OCI-LY7 (cell line): ENCODE results near the gene HLA-DOA. TPM values are rescaled to one million over a fixed set of nuclear protein-coding genes. Genes with fewer than 3 reads are reported as not detected.

Source experiments
- BruUV-seq: library from RNA; stranded (reverse); fragments of 400-500 nt; replicated peaks from 2 replicates; lab custom pipeline; 2021; lab: Mats Ljungman, UMichigan
- CTCF ChIA-PET: fragments of 300-600 bp; sonication (Branson Sonifier 250); formaldehyde crosslinking; loops from one replicate; lab custom pipeline; 2022; ENCODE audit warnings: antibody characterized with exemption; ENCODE audit not compliant: unreplicated experiment; lab: Charles Lee
- POLR2A ChIA-PET: fragments of 300-600 bp; sonication (Branson Sonifier 250); formaldehyde crosslinking; loops from one replicate; lab custom pipeline; 2022; ENCODE audit warnings: antibody characterized with exemption; lab: Charles Lee
- DNase-seq: peaks from one replicate; pipeline ENCODE4 v3.0.0-alpha.2; 2015; ENCODE audit warnings: low spot score
- H2AFZ ChIP-seq: fragments of 200-600 bp; sonication (generic), shearing (Covaris generic); 2 replicates; pipeline ENCODE4 v1.6.1; 2014; ENCODE audit warnings: mild to moderate bottlenecking, antibody characterized with exemption, low read length, moderate library complexity
- H3K27ac ChIP-seq: fragments of 200-600 bp; sonication (generic); 2 replicates; pipeline ENCODE4 v1.5.1; 2014; ENCODE audit warnings: mixed run types, low read depth, mild to moderate bottlenecking, moderate library complexity, low read length, inconsistent platforms; ENCODE audit not compliant: poor library complexity, severe bottlenecking
- H3K36me3 ChIP-seq: fragments of 200-600 bp; sonication (generic); 2 replicates; pipeline ENCODE4 v1.6.1; 2014; ENCODE audit warnings: mild to moderate bottlenecking, antibody characterized with exemption, low read length, moderate library complexity, mixed read lengths; ENCODE audit not compliant: insufficient read depth
- H3K4me1 ChIP-seq: fragments of 200-600 bp; sonication (generic); 2 replicates; pipeline ENCODE4 v1.5.1; 2014; ENCODE audit warnings: mild to moderate bottlenecking, low read length; ENCODE audit not compliant: insufficient read depth, poor library complexity, severe bottlenecking
- H3K4me2 ChIP-seq: fragments of 200-600 bp; sonication (generic); 2 replicates; pipeline ENCODE4 v1.6.1; 2014; ENCODE audit warnings: mild to moderate bottlenecking, low read length
- H3K4me3 ChIP-seq: fragments of 200-600 bp; sonication (generic); 2 replicates; pipeline ENCODE4 v1.5.1; 2014; ENCODE audit warnings: mild to moderate bottlenecking, low read depth, low read length; ENCODE audit not compliant: poor library complexity, severe bottlenecking
- H3K79me2 ChIP-seq: fragments of 200-600 bp; sonication (generic); 2 replicates; pipeline ENCODE4 v1.6.1; 2016; ENCODE audit warnings: low read depth, mild to moderate bottlenecking, low read length, moderate library complexity, mixed read lengths; ENCODE audit not compliant: insufficient read depth
- H3K9me2 ChIP-seq: fragments of 200-600 bp; sonication (generic); 2 replicates; pipeline ENCODE4 v1.6.1; 2016; ENCODE audit warnings: mild to moderate bottlenecking, low read length, mixed read lengths; ENCODE audit not compliant: insufficient read depth
- H3K9me3 ChIP-seq: fragments of 200-600 bp; sonication (generic); 2 replicates; pipeline ENCODE4 v1.6.1; 2014; ENCODE audit warnings: mild to moderate bottlenecking, mixed run types, low read length, mixed read lengths
- H4K20me1 ChIP-seq: fragments of 200-600 bp; sonication (generic); 2 replicates; pipeline ENCODE4 v1.6.1; 2014; ENCODE audit warnings: mild to moderate bottlenecking, antibody characterized with exemption, low read length, moderate library complexity, mixed read lengths; ENCODE audit not compliant: insufficient read depth
- EZH2phosphoT487 ChIP-seq: fragments of 200-600 bp; sonication (generic); IDR thresholded peaks from 2 replicates; pipeline ENCODE4 v1.6.1; 2018; ENCODE audit warnings: low read depth, borderline replicate concordance, mild to moderate bottlenecking, mixed run types, antibody characterized with exemption, low read length, moderate library complexity, mixed read lengths
- intact Hi-C: fragments of 100-400 bp; cut with micrococcal nuclease; formaldehyde crosslinking; loops from one replicate; pipeline ENCODE4 v1.10.0; 2022; ENCODE audit not compliant: unreplicated experiment
- total RNA-seq, 2 experiments: library from RNA; depleted of rRNA in 1 of 2; stranded (reverse); fragments of >200 nt in 1 of 2; shearing (Covaris generic) in 1 of 2; gene quantifications; 2 replicates each; pipeline ENCODE4 v1.2.3, GENCODE V29; 2014 to 2022
- TF ChIP-seq, protein P1 (sequence below): fragments of 200-600 bp; sonication (generic); conservative IDR thresholded peaks from 2 replicates; pipeline ENCODE4 v1.5.1; 2014; ENCODE audit warnings: mild to moderate bottlenecking, antibody characterized with exemption, low read length, moderate library complexity, mixed read lengths

The HLA-DOA gene
- total RNA-seq, 2 experiments from 2014 or later = 55.0 to 78.3 TPM

DNA sequence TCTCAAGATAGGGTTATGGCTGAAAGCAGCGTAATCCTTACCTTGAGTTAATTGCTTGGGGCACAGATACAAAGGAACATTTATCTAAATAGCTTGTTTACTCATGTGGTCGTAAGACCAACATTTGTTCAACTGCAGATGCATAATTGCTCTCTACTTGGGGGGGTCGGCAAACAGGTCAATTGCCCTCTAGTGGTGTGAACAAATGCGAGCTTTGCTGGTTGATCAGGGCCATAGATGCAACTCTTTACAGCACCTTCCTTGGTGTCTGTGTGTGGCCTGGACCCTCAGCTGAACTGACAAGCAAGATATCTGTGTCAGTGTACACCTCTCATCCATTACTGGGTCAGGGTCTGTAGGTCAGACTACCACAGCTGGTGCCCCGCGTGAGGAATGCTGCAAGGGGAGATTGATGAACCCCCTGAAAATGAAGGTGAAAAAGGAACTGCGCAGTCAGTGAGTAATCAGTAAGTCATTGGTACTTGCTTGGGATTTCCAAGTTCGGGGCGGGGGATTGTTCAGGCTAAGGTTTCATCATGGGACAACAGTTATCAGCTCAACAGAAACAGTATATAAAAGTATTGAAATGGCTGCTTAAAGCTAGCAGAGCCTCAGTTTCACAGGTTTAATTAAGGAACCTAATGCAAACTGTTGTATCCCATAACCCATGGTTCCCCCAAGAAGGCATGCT is 40.1 kb upstream of the HLA-DOA start:
- Histone ChIP-seq H3K4me2 (no peak overlapping the region), H2AFZ (no peak overlapping the region), H4K20me1 (no peaks in the 10 kb centered on the region), H3K79me2 (no peaks in the 10 kb centered on the region), H3K4me3 (no peak overlapping the region), H3K9me3 (peaks cover 22% of the 10 kb centered on the region; the same call in 1 of the 2 replicates), H3K36me3 (no peaks in the 10 kb centered on the region), H3K4me1 (peaks cover 3% of the 10 kb centered on the region), H3K9me2 (no peaks in the 10 kb centered on the region), H3K27ac (no peak overlapping the region)
- peak; percentile 44 for DNase-seq
- POLR2A ChIA-PET = interaction anchor here (0.7 to 2.6 kb wide), 4 partner anchors 19 to 33 kb away, joined by 3 to 12 read pairs (median 4); partner anchors contain the start of gene HLA-DPA1
- intact Hi-C loops = loop anchor here (2.0 kb wide), 1 partner anchor 35 kb away; no protein-coding TSS in a partner anchor
- CTCF ChIA-PET = interaction anchor here (0.9 to 1.4 kb wide), 3 partner anchors 13 to 100 kb away, joined by 3 read pairs; no protein-coding TSS in a partner anchor
- BruUV-seq = no TSS peak
- TF ChIP-seq, protein P1, sequence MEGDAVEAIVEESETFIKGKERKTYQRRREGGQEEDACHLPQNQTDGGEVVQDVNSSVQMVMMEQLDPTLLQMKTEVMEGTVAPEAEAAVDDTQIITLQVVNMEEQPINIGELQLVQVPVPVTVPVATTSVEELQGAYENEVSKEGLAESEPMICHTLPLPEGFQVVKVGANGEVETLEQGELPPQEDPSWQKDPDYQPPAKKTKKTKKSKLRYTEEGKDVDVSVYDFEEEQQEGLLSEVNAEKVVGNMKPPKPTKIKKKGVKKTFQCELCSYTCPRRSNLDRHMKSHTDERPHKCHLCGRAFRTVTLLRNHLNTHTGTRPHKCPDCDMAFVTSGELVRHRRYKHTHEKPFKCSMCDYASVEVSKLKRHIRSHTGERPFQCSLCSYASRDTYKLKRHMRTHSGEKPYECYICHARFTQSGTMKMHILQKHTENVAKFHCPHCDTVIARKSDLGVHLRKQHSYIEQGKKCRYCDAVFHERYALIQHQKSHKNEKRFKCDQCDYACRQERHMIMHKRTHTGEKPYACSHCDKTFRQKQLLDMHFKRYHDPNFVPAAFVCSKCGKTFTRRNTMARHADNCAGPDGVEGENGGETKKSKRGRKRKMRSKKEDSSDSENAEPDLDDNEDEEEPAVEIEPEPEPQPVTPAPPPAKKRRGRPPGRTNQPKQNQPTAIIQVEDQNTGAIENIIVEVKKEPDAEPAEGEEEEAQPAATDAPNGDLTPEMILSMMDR = peak; percentile 81
- TF ChIP-seq EZH2phosphoT487 = no peak

DNA sequence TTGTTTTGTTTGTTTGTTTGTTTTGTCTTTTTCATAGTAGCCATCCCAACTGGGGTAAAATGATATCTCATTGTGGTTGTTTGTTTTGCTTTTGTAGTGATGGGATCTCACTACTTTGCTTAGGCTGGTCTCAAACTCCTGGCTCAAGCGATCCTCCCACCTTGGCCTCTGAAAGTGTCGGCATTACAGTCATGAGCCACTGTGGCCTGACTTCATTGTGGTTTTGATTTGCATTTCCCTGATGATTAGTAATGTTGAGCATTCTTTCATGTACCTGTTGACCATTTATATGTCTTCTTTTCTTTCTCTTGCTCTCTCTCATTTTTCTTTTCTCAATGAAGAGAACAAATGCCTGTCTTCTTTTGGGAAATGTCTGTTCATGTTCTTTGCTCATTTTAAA is 30.8 kb upstream of the HLA-DOA start:
- BruUV-seq = no TSS peak
- Histone ChIP-seq H3K9me3 (peaks cover 9% of the 10 kb centered on the region), H3K36me3 (no peaks in the 10 kb centered on the region; the same call in 1 of the 2 replicates), H3K27ac (no peak overlapping the region), H4K20me1 (no peaks in the 10 kb centered on the region), H3K4me3 (no peak overlapping the region), H3K4me2 (no peak overlapping the region), H3K9me2 (no peaks in the 10 kb centered on the region), H2AFZ (no peak overlapping the region), H3K79me2 (no peaks in the 10 kb centered on the region), H3K4me1 (no peaks in the 10 kb centered on the region)
- DNase-seq = no peak
- POLR2A ChIA-PET = interaction anchor here (1.2 kb wide), 1 partner anchor 27 kb away, joined by 7 read pairs; no protein-coding TSS in a partner anchor
- CTCF ChIA-PET = no interaction called here
- TF ChIP-seq EZH2phosphoT487 = no peak
- TF ChIP-seq, protein P1 = no peak
- intact Hi-C loops = no loop called here

DNA sequence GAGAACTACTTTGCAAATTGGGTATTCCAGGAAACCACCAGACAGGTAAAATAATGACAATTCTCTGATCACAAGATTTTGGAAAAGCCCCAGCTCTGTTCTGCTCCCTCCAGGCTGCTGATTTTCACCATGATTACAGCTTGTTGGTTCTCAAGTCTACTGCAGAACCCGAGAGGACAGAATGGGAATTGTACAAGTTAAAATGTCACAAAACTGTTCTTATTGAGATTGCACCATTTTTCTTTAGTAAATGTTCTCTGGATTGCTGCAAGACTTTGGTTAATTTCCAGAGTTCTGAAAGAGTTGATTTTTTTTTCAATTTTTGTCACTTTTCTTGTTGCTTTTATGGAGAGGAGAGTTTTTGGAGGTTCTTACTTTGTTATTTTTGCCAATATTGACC is 27.1 kb upstream of the HLA-DOA start:
- no peaks in the 10 kb centered on the region for H3K9me2 ChIP-seq
- intact Hi-C loops = no loop called here
- TF ChIP-seq EZH2phosphoT487 = no peak
- TF ChIP-seq, protein P1 = no peak
- no peaks in the 10 kb centered on the region for H3K79me2 ChIP-seq
- H3K9me3 ChIP-seq = peaks cover 18% of the 10 kb centered on the region
- no TSS peak for BruUV-seq
- DNase-seq = no peak
- H3K4me2 ChIP-seq = no peak overlapping the region
- POLR2A ChIA-PET = interaction anchor here (0.6 kb wide), 1 partner anchor 233 kb away, joined by 3 read pairs; no protein-coding TSS in a partner anchor
- no peaks in the 10 kb centered on the region; the same call in 1 of the 2 replicates for H3K36me3 ChIP-seq
- no peak overlapping the region for H2AFZ ChIP-seq
- CTCF ChIA-PET = interaction anchor here (1.1 kb wide), 1 partner anchor 13 kb away, joined by 3 read pairs; no protein-coding TSS in a partner anchor
- no peaks in the 10 kb centered on the region for H4K20me1 ChIP-seq
- H3K4me1 ChIP-seq = peaks cover 3% of the 10 kb centered on the region
- no peak overlapping the region for H3K27ac ChIP-seq
- no peak overlapping the region for H3K4me3 ChIP-seq
